WTC11 (cell line): ENCODE measurements around the gene SLC35B4. TPM values are rescaled to one million over a fixed set of nuclear protein-coding genes. Genes with fewer than 3 reads are reported as not detected.

ENCODE experiments used
- ATAC-seq: fragments of 200-7000 bp; cut with Tn5 transposase; 2 replicates; pipeline ENCODE4 v1.10.0; 2021; ENCODE audit warnings: mild to moderate bottlenecking, moderate library complexity
- CTCF ChIA-PET: fragments of 300-600 bp; sonication (Branson Sonifier 250); formaldehyde crosslinking; loops from one replicate; lab custom pipeline; 2021; ENCODE audit warnings: antibody characterized with exemption; lab: Charles Lee
- POLR2A ChIA-PET: fragments of 350-600 bp; sonication (Branson Sonifier 250); formaldehyde crosslinking; loops from one replicate; lab custom pipeline; 2021; ENCODE audit warnings: antibody characterized with exemption; lab: Charles Lee
- DNase-seq: peaks from one replicate; pipeline ENCODE4 v3.0.0; 2021; ENCODE audit warnings: low spot score
- H3K27ac Mint-ChIP-seq: 2 replicates; pipeline ENCODE4 v1.8.0; 2021; ENCODE audit warnings: mixed read lengths
- H3K27me3 Mint-ChIP-seq: 2 replicates; pipeline ENCODE4 v1.8.0; 2021; ENCODE audit warnings: low read depth, mild to moderate bottlenecking, moderate library complexity, mixed read lengths
- H3K36me3 Mint-ChIP-seq: 2 replicates; pipeline ENCODE4 v1.8.0; 2021; ENCODE audit warnings: mixed read lengths
- H3K4me1 Mint-ChIP-seq: 2 replicates; pipeline ENCODE4 v1.8.0; 2022; ENCODE audit warnings: mixed read lengths
- H3K4me3 Mint-ChIP-seq: 2 replicates; pipeline ENCODE4 v1.8.0; 2021; ENCODE audit warnings: mild to moderate bottlenecking, moderate library complexity, mixed read lengths
- H3K9me3 Mint-ChIP-seq: 2 replicates; pipeline ENCODE4 v1.8.0; 2021; ENCODE audit warnings: mixed read lengths
- AFF4 ChIP-seq: sonication (generic); formaldehyde crosslinking; IDR thresholded peaks from 2 replicates; pipeline ENCODE4 v1.8.1; 2023; ENCODE audit warnings: mild to moderate bottlenecking, missing genetic modification reagents, borderline replicate concordance
- ATF1 ChIP-seq: sonication (generic); formaldehyde crosslinking; IDR thresholded peaks from 2 replicates; pipeline ENCODE4 v1.8.1; 2023; ENCODE audit warnings: mild to moderate bottlenecking, moderate library complexity, missing genetic modification reagents
- ATF6 ChIP-seq: sonication (generic); formaldehyde crosslinking; IDR thresholded peaks from 2 replicates; pipeline ENCODE4 v1.8.1; 2023; ENCODE audit warnings: mild to moderate bottlenecking, missing genetic modification reagents
- ELF4 ChIP-seq: sonication (generic); formaldehyde crosslinking; IDR thresholded peaks from 2 replicates; pipeline ENCODE4 v1.8.1; 2022; ENCODE audit warnings: low read depth, mild to moderate bottlenecking, moderate library complexity, missing genetic modification reagents
- ESRRA ChIP-seq: sonication (generic); formaldehyde crosslinking; IDR thresholded peaks from 2 replicates; pipeline ENCODE4 v1.8.1; 2022; ENCODE audit warnings: mild to moderate bottlenecking, missing genetic modification reagents, borderline replicate concordance
- HMGA2 ChIP-seq: fragments of 250-450 bp; sonication (Bioruptor Pico); IDR thresholded peaks from 2 replicates; pipeline ENCODE4 v1.4.0; 2021; ENCODE audit warnings: mild to moderate bottlenecking, moderate library complexity
- PRRX2 ChIP-seq: fragments of 250-450 bp; sonication (Bioruptor Pico); IDR thresholded peaks from 2 replicates; pipeline ENCODE4 v1.8.0; 2021; ENCODE audit warnings: mild to moderate bottlenecking
- RELA ChIP-seq: sonication (generic); formaldehyde crosslinking; IDR thresholded peaks from 2 replicates; pipeline ENCODE4 v1.8.1; 2022; ENCODE audit warnings: missing genetic modification reagents, mild to moderate bottlenecking, borderline replicate concordance
- SMAD4 ChIP-seq: sonication (generic); formaldehyde crosslinking; IDR thresholded peaks from 2 replicates; pipeline ENCODE4 v1.8.0; 2022; ENCODE audit warnings: mild to moderate bottlenecking, missing genetic modification reagents
- ZNF232 ChIP-seq: sonication (generic); formaldehyde crosslinking; IDR thresholded peaks from 2 replicates; pipeline ENCODE4 v1.8.0; 2022; ENCODE audit warnings: mild to moderate bottlenecking, missing genetic modification reagents
- ZNF317 ChIP-seq: sonication (generic); formaldehyde crosslinking; IDR thresholded peaks from 2 replicates; pipeline ENCODE4 v1.8.1; 2023; ENCODE audit warnings: low read depth, mild to moderate bottlenecking, moderate library complexity, missing genetic modification reagents, borderline replicate concordance
- ZNF416 ChIP-seq: fragments of 250-450 bp; sonication (Bioruptor Pico); IDR thresholded peaks from 2 replicates; pipeline ENCODE4 v1.9.0; 2021; ENCODE audit warnings: mild to moderate bottlenecking, inconsistent platforms
- total RNA-seq: library from RNA; stranded (reverse); gene quantifications from 3 replicates; pipeline ENCODE4 v1.2.3, GENCODE V29; 2021
- TF ChIP-seq, protein P1 (sequence below): sonication (generic); formaldehyde crosslinking; IDR thresholded peaks from 2 replicates; pipeline ENCODE4 v1.8.1; 2023; ENCODE audit warnings: mild to moderate bottlenecking, missing genetic modification reagents, moderate library complexity
- TF ChIP-seq, protein P2 (sequence below): sonication (generic); formaldehyde crosslinking; IDR thresholded peaks from 2 replicates; pipeline ENCODE4 v1.8.0; 2023; ENCODE audit warnings: missing genetic modification reagents, mild to moderate bottlenecking, borderline replicate concordance
- TF ChIP-seq, protein P3 (sequence below): sonication (generic); formaldehyde crosslinking; conservative IDR thresholded peaks from 2 replicates; pipeline ENCODE4 v1.8.1; 2023; ENCODE audit warnings: mild to moderate bottlenecking, low read depth, missing genetic modification reagents, moderate library complexity

Gene SLC35B4
- total RNA-seq, 1 experiment from 2014 or later, result 32.6 TPM

- ChIA-PET CTCF (no interaction called here), POLR2A (no interaction called here)
- TF ChIP-seq ELF4 (CRISPR knock-in tag) (no peak), ZNF317 (CRISPR knock-in tag) (no peak)
- Mint-ChIP-seq H3K27ac (no peak overlapping the region), H3K9me3 (0 out of 2 replicates have a peak, but pooled peaks cover 3% of the 10 kb centered on the region), H3K36me3 (no peaks in the 10 kb centered on the region), H3K4me1 (peaks cover 14% of the 10 kb centered on the region), H3K27me3 (peaks cover 15% of the 10 kb centered on the region), H3K4me3 (no peak overlapping the region)
- no peak for ATAC-seq
- DNase-seq, result no peak
Observed at GRCh38 chr7:134320201-134320600, 3.5 kb upstream of the SLC35B4 start.

DNA sequence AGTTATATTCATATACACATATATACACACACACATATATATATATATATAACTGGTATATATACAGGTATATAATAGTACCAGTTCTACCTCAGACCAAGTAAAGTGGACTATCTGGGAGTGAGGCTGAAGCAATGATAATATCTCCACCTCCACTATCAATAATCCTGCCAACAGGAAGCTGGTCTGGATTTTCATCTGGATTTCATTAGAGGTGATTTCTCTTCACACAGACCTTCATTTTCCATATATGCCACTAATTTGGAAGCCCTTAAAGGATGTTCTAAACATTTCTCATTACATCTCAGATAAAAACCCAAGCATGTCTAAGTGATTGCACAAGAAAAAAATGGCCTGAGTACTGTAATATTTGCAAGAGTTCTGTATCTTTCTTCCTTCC, 1.7 kb upstream of the SLC35B4 start:
- peaks cover 14% of the 10 kb centered on the region for H3K4me1 Mint-ChIP-seq
- H3K4me3 Mint-ChIP-seq, result no peak overlapping the region
- H3K36me3 Mint-ChIP-seq, result no peaks in the 10 kb centered on the region
- no peaks in the 10 kb centered on the region for H3K9me3 Mint-ChIP-seq
- TF ChIP-seq ZNF232 (CRISPR knock-in tag) (no peak), SMAD4 (CRISPR knock-in tag) (no peak), ATF6 (CRISPR knock-in tag) (no peak), ESRRA (CRISPR knock-in tag) (no peak), PRRX2 (CRISPR knock-in tag) (no peak), ZNF416 (CRISPR knock-in tag) (no peak)
- TF ChIP-seq, protein P1, sequence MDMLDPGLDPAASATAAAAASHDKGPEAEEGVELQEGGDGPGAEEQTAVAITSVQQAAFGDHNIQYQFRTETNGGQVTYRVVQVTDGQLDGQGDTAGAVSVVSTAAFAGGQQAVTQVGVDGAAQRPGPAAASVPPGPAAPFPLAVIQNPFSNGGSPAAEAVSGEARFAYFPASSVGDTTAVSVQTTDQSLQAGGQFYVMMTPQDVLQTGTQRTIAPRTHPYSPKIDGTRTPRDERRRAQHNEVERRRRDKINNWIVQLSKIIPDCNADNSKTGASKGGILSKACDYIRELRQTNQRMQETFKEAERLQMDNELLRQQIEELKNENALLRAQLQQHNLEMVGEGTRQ (CRISPR knock-in tag), result no peak
- H3K27me3 Mint-ChIP-seq, result peaks cover 15% of the 10 kb centered on the region
- POLR2A ChIA-PET, result no interaction called here
- no peak overlapping the region for H3K27ac Mint-ChIP-seq
- no peak for ATAC-seq
- no peak for DNase-seq
- CTCF ChIA-PET, result interaction anchor here (2.1 kb wide), 1 partner anchor 10 kb away, joined by 14 read pairs; no protein-coding TSS in a partner anchor

DNA sequence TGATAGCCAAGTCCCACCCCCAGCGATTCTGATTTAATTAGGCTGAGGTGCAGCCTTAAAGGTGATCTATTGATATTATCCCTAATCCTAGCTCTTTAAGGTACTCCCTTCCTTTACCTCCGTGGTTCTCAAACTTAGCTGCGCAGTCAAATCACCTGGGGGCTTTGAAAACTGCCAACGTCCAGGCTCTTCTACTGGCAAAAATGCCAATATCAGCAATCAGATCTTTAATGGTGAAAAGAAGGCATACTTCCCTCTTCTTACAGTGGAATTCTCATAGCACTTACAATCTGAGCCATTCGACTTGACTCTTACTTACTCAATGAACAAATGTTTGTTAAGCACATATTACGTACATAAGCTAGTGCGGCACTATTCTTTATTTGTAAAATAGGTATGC, 704 bp upstream of the SLC35B4 start:
- DNase-seq, result no peak
- H3K4me1 Mint-ChIP-seq, result peaks cover 14% of the 10 kb centered on the region
- H3K27me3 Mint-ChIP-seq, result peaks cover 15% of the 10 kb centered on the region
- ATAC-seq, result no peak
- peak overlapping the region; percentile 87 for H3K4me3 Mint-ChIP-seq
- no peaks in the 10 kb centered on the region for H3K36me3 Mint-ChIP-seq
- CTCF ChIA-PET, result interaction anchor here (0.8 to 2.9 kb wide), 15 partner anchors 8 to 1737 kb away, joined by 3 to 21 read pairs (median 4); partner anchors contain the start of gene AKR1B15
- POLR2A ChIA-PET, result interaction anchor here (1.9 to 2.2 kb wide), 2 partner anchors 11 to 187 kb away, joined by 7 to 10 read pairs; no protein-coding TSS in a partner anchor
- no peak overlapping the region for H3K27ac Mint-ChIP-seq
- no peaks in the 10 kb centered on the region for H3K9me3 Mint-ChIP-seq
- TF ChIP-seq, protein P2, sequence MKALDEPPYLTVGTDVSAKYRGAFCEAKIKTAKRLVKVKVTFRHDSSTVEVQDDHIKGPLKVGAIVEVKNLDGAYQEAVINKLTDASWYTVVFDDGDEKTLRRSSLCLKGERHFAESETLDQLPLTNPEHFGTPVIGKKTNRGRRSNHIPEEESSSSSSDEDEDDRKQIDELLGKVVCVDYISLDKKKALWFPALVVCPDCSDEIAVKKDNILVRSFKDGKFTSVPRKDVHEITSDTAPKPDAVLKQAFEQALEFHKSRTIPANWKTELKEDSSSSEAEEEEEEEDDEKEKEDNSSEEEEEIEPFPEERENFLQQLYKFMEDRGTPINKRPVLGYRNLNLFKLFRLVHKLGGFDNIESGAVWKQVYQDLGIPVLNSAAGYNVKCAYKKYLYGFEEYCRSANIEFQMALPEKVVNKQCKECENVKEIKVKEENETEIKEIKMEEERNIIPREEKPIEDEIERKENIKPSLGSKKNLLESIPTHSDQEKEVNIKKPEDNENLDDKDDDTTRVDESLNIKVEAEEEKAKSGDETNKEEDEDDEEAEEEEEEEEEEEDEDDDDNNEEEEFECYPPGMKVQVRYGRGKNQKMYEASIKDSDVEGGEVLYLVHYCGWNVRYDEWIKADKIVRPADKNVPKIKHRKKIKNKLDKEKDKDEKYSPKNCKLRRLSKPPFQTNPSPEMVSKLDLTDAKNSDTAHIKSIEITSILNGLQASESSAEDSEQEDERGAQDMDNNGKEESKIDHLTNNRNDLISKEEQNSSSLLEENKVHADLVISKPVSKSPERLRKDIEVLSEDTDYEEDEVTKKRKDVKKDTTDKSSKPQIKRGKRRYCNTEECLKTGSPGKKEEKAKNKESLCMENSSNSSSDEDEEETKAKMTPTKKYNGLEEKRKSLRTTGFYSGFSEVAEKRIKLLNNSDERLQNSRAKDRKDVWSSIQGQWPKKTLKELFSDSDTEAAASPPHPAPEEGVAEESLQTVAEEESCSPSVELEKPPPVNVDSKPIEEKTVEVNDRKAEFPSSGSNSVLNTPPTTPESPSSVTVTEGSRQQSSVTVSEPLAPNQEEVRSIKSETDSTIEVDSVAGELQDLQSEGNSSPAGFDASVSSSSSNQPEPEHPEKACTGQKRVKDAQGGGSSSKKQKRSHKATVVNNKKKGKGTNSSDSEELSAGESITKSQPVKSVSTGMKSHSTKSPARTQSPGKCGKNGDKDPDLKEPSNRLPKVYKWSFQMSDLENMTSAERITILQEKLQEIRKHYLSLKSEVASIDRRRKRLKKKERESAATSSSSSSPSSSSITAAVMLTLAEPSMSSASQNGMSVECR (CRISPR knock-in tag), result no peak
- no peak for TF ChIP-seq ATF1 (CRISPR knock-in tag)
- no peak for TF ChIP-seq ATF6 (CRISPR knock-in tag)
- no peak for TF ChIP-seq ZNF317 (CRISPR knock-in tag)
- no peak for TF ChIP-seq RELA (CRISPR knock-in tag)
- TF ChIP-seq, protein P3, sequence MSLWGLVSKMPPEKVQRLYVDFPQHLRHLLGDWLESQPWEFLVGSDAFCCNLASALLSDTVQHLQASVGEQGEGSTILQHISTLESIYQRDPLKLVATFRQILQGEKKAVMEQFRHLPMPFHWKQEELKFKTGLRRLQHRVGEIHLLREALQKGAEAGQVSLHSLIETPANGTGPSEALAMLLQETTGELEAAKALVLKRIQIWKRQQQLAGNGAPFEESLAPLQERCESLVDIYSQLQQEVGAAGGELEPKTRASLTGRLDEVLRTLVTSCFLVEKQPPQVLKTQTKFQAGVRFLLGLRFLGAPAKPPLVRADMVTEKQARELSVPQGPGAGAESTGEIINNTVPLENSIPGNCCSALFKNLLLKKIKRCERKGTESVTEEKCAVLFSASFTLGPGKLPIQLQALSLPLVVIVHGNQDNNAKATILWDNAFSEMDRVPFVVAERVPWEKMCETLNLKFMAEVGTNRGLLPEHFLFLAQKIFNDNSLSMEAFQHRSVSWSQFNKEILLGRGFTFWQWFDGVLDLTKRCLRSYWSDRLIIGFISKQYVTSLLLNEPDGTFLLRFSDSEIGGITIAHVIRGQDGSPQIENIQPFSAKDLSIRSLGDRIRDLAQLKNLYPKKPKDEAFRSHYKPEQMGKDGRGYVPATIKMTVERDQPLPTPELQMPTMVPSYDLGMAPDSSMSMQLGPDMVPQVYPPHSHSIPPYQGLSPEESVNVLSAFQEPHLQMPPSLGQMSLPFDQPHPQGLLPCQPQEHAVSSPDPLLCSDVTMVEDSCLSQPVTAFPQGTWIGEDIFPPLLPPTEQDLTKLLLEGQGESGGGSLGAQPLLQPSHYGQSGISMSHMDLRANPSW (CRISPR knock-in tag), result no peak
- no peak for TF ChIP-seq AFF4 (CRISPR knock-in tag)
- no peak for TF ChIP-seq HMGA2 (CRISPR knock-in tag)
